ENCODE measurements around the gene FGD6. TPM values are rescaled to one million over a fixed set of nuclear protein-coding genes. Genes with fewer than 3 reads are reported as not detected.
A peak's percentile ranks its signal among the peaks of the same experiment; 100 is the strongest.

FGD6 gene
- total RNA-seq, 4 donors from 2014 or later = 25.0 to 37.0 (median 32.1) TPM

DNA sequence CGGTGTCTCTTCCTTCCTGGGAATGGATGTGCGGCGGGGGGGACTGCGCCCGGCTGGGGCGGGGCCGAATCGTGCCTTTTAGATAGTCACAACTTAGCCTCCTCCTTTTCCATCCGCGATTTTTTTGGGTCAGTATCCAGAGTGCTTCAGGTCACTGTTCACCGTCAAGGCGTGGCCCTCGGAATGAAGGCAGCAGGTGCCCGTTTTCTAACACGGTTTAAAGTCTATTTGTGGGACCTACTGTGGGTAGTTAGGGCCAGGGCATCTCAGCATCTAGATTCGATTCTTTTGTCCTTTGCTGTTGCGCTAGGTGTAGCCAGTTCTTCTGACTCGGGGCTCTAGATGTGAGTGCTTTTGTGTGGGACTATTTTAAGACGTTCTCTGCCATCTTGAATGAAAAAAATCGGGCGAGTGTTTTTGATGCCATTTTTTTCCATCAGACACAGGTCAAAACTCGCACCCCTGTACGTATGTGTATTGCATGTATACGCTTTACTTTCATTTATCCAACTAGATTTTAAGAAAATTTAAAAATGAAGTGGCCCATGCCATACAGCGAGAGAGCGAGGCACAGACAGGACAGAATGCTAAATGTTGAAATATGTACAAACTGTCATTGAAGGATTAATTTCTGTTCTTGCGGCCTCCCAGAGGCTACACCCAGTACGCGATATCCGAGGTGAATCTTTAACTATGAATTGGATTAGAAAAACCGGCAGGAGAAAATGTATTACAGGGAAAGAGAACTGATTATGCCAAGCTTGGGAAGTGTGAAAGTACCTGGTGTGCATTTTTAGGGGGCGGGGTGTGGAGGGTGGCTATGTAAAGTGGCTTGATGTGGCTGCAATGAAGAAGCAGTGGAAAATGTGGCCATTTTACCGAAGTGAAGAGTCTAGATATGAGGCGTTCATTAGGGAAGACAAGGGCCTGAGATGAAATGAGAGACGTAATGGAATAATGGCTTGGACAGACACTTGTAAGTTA is 1.2 kb upstream of the FGD6 start:
- WGBS, 2 donors (ENCODE audit: low coverage in 1 of 2) = 1% methylated on average over 20 to 33 of the region's 35 CpGs
- intact Hi-C loops (cut with DNase I; ENCODE audit: low total_unique reads) = loop anchor here (10.0 kb wide), 1 partner anchor 54 kb away; no protein-coding TSS in a partner anchor
- Histone ChIP-seq H3K4me1 (peaks cover 7 to 61% (median 27%) of the 10 kb centered on the region in 4 donors), H3K9me3 (no peaks in the 10 kb centered on the region), H3K4me3 (peak overlapping the region; percentile 70 to 83 (median 76)), H3K27me3 (no peaks in the 10 kb centered on the region), H3K36me3 (no peaks in the 10 kb centered on the region), H3K27ac (peak overlapping the region; percentile 92 to 99 (median 96))
- in situ Hi-C loops (cut with MboI; ENCODE audit: low pct_ligation_motif_present in 1 of 4, low pct_unique_long_range_greater_than_20kb in 1 of 4, low sequenced_read_pairs in 3 of 4) = no loop called here
- DNase-seq = peak; percentile 82
- no peak for TF ChIP-seq EP300 (IDR thresholded peaks at IDR 0.05; ENCODE audit: low read depth)
- TF ChIP-seq, protein P1, sequence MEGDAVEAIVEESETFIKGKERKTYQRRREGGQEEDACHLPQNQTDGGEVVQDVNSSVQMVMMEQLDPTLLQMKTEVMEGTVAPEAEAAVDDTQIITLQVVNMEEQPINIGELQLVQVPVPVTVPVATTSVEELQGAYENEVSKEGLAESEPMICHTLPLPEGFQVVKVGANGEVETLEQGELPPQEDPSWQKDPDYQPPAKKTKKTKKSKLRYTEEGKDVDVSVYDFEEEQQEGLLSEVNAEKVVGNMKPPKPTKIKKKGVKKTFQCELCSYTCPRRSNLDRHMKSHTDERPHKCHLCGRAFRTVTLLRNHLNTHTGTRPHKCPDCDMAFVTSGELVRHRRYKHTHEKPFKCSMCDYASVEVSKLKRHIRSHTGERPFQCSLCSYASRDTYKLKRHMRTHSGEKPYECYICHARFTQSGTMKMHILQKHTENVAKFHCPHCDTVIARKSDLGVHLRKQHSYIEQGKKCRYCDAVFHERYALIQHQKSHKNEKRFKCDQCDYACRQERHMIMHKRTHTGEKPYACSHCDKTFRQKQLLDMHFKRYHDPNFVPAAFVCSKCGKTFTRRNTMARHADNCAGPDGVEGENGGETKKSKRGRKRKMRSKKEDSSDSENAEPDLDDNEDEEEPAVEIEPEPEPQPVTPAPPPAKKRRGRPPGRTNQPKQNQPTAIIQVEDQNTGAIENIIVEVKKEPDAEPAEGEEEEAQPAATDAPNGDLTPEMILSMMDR (IDR thresholded peaks at IDR 0.05) = peak in 2 of 5 experiments; percentile 11 to 12

DNA sequence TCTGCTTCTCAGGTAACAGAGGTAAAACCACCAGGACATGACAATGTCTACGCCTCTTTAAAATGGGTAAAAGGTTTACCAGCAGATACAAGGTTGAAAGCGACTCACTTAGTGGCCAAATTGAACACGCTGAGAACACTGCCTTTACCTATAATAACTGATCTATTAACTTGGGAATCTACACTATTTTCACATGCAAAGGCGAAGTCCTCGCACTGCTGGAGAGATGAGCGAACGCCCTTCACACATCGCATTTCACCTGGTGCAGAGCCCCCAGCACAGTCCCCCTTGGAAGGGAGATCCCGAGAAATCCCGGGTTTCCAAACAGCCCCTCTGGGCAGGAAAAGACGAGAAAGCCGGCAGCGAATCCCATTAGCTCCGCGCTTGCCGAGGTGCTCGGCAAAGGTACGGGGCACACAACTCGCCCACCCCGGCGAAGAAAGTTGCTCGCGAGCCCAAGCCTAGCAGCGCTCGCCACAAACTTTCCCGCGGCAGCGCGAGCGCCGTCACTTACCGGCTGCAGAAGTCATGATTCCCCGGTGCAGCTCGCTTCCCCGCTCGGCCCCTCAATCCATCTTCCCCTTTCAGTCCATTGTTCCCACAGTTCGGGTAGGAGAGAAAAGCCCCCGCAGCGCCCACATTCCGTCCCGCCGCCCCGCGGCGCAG is 423 bp downstream of the FGD6 start:
- Histone ChIP-seq H3K27ac (peak overlapping the region; percentile 92 to 99 (median 96)), H3K27me3 (no peaks in the 10 kb centered on the region), H3K4me3 (peak overlapping the region; percentile 70 to 79 (median 74)), H3K36me3 (no peaks in the 10 kb centered on the region), H3K4me1 (peaks cover 7 to 60% (median 27%) of the 10 kb centered on the region in 4 donors), H3K9me3 (no peaks in the 10 kb centered on the region)
- WGBS, 2 donors (ENCODE audit: low coverage in 1 of 2) = 0% methylated on average over 3 to 45 of the region's 45 CpGs
- intact Hi-C loops (cut with DNase I; ENCODE audit: low total_unique reads) = loop anchor here (10.0 kb wide), 1 partner anchor 52 kb away; no protein-coding TSS in a partner anchor
- no peak for DNase-seq
- in situ Hi-C loops (cut with MboI; ENCODE audit: low pct_ligation_motif_present in 1 of 4, low pct_unique_long_range_greater_than_20kb in 1 of 4, low sequenced_read_pairs in 3 of 4) = no loop called here
- TF ChIP-seq POLR2AphosphoS5 (IDR thresholded peaks at IDR 0.05) = peak in 1 of 3 donors; percentile 2
- TF ChIP-seq, protein P1 (IDR thresholded peaks at IDR 0.05) = no peak

DNA sequence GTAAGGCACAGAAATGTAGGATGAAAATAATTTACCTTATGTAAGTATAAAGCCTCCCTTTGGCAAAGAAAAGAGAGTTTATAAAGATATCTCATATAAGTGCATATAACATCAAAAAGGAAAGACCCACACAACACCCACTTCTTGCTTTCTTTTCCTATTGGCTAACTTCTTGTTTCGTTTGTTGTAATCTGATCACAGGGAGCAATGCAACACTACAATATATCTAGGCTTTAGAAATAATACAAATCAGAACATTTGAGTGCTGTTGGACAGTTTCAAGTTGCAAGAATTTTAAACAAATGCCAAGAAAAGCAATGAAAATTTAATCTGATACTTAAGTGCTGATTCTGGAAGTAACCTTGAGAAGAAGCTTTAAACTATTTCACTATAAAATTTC is 1.3 kb downstream of the FGD6 start:
- in situ Hi-C loops (cut with MboI; ENCODE audit: low pct_ligation_motif_present in 1 of 4, low pct_unique_long_range_greater_than_20kb in 1 of 4, low sequenced_read_pairs in 3 of 4) = no loop called here
- intact Hi-C loops (cut with DNase I; ENCODE audit: low total_unique reads) = loop anchor here (10.0 kb wide), 1 partner anchor 51 kb away; no protein-coding TSS in a partner anchor
- no peaks in the 10 kb centered on the region for H3K9me3 ChIP-seq
- no peaks in the 10 kb centered on the region for H3K36me3 ChIP-seq
- WGBS, 2 donors (ENCODE audit: low coverage in 1 of 2) = 10 to 18% methylated on average over 1 of the region's 1 CpG
- H3K4me1 ChIP-seq = peaks cover 7 to 52% (median 27%) of the 10 kb centered on the region in 4 donors
- TF ChIP-seq POLR2A (IDR thresholded peaks at IDR 0.05) = no peak
- no peak for TF ChIP-seq EP300 (IDR thresholded peaks at IDR 0.05; ENCODE audit: low read depth)
- no peak for TF ChIP-seq POLR2AphosphoS5 (IDR thresholded peaks at IDR 0.05)
- TF ChIP-seq, protein P1 (IDR thresholded peaks at IDR 0.05) = no peak
- H3K27me3 ChIP-seq = no peaks in the 10 kb centered on the region
- H3K27ac ChIP-seq = peak overlapping the region; percentile 92 to 99 (median 96)
- peak overlapping the region in 3 of 4 donors; percentile 70 to 79 (median 72) for H3K4me3 ChIP-seq
- no peak for DNase-seq

DNA sequence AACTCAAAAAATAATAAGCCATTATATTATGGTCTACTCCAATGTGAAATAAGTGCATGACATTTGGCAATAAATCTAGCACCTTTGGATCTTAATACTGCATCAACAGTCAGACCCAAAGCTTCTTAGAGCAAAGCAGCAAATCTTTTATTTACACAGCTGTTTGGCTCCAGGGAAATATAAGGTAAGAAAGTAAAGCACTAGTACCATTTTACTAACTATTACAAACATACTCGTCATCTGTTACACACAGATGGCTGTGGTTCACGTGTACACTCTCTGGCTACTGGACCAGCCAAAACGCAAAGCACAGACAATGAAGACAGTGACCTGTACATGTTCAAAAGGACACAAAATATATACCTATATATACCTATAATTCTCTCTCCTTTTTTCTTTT is 2.8 kb downstream of the FGD6 start:
- in situ Hi-C loops (cut with MboI; ENCODE audit: low pct_ligation_motif_present in 1 of 4, low pct_unique_long_range_greater_than_20kb in 1 of 4, low sequenced_read_pairs in 3 of 4) (no loop called here), intact Hi-C loops (cut with DNase I; ENCODE audit: low total_unique reads) (loop anchor here (10.0 kb wide), 1 partner anchor 50 kb away; no protein-coding TSS in a partner anchor)
- DNase-seq = no peak
- no peaks in the 10 kb centered on the region for H3K36me3 ChIP-seq
- H3K4me1 ChIP-seq = peaks cover 0 to 38% (median 19%) of the 10 kb centered on the region in 4 donors
- WGBS, 2 donors (ENCODE audit: low coverage in 1 of 2) = 50 to 51% methylated on average over 3 of the region's 3 CpGs
- H3K9me3 ChIP-seq = no peaks in the 10 kb centered on the region
- TF ChIP-seq POLR2A (IDR thresholded peaks at IDR 0.05) = no peak
- TF ChIP-seq, protein P1 (IDR thresholded peaks at IDR 0.05) = no peak
- TF ChIP-seq POLR2AphosphoS5 (IDR thresholded peaks at IDR 0.05) = no peak
- TF ChIP-seq EP300 (IDR thresholded peaks at IDR 0.05; ENCODE audit: low read depth) = no peak
- peak overlapping the region in 3 of 4 donors; percentile 58 to 99 (median 97) for H3K27ac ChIP-seq
- no peaks in the 10 kb centered on the region for H3K27me3 ChIP-seq
- no peak overlapping the region for H3K4me3 ChIP-seq

All from transverse colon (tissue), 4 donors.